Neural cell (in vitro differentiated cells): ENCODE data around the gene ADGRA1. TPM values are rescaled to one million over a fixed set of nuclear protein-coding genes. Genes with fewer than 3 reads are reported as not detected.
"Not testable (repeated sequence)": the region's sequence is repeated elsewhere in the genome, so short reads cannot be mapped to it uniquely, and the experiment has no call there.

Experiments
- H2AFZ ChIP-seq: fragments of 200-600, 300-800 bp; sonication (generic), shearing (Covaris generic); 2 replicates; pipeline ENCODE4 v1.6.0; 2014; ENCODE audit warnings: low read depth, mild to moderate bottlenecking, antibody characterized with exemption, low read length, moderate library complexity
- H3F3A ChIP-seq: fragments of 200-600 bp; shearing (Covaris generic); 2 replicates; pipeline ENCODE4 v1.6.1; 2016; ENCODE audit warnings: mild to moderate bottlenecking, moderate library complexity, mixed read lengths, antibody characterized with exemption, low read length; ENCODE audit not compliant: insufficient read depth, poor library complexity, severe bottlenecking
- H3K27ac ChIP-seq: fragments of 200-600, 300-800 bp; sonication (generic), shearing (Covaris generic); 2 replicates; pipeline ENCODE4 v1.5.1; 2014; ENCODE audit warnings: mild to moderate bottlenecking, low read length, moderate library complexity
- H3K27me3 ChIP-seq: fragments of 300-800, 200-600 bp; sonication (generic), shearing (Covaris generic); 2 replicates; pipeline ENCODE4 v1.6.0; 2014; ENCODE audit warnings: mild to moderate bottlenecking, low read depth, low read length, moderate library complexity; ENCODE audit not compliant: insufficient read depth
- H3K36me3 ChIP-seq: fragments of 300-800, 200-600 bp; sonication (generic), shearing (Covaris generic); 2 replicates; pipeline ENCODE4 v1.5.1; 2014; ENCODE audit warnings: mild to moderate bottlenecking, antibody characterized with exemption, low read length, moderate library complexity; ENCODE audit not compliant: insufficient read depth
- H3K4me2 ChIP-seq: fragments of 300-800, 200-600 bp; sonication (generic), shearing (Covaris generic); 2 replicates; pipeline ENCODE4 v1.6.0; 2014; ENCODE audit warnings: mild to moderate bottlenecking, low read length
- H3K4me3 ChIP-seq: fragments of 300-800, 200-600 bp; sonication (generic), shearing (Covaris generic); 2 replicates; pipeline ENCODE4 v1.5.1; 2014; ENCODE audit warnings: mild to moderate bottlenecking, low read length, moderate library complexity
- H3K79me2 ChIP-seq: fragments of 200-600 bp; shearing (Covaris generic); replicated peaks from 2 replicates; pipeline ENCODE4 v1.6.0; 2014; ENCODE audit warnings: mild to moderate bottlenecking, low read length, moderate library complexity; ENCODE audit not compliant: insufficient read depth
- H3K9ac ChIP-seq: fragments of 300-800, 200-600 bp; sonication (generic), shearing (Covaris generic); 2 replicates; pipeline ENCODE4 v1.6.1; 2016; ENCODE audit warnings: mild to moderate bottlenecking, low read length, mixed read lengths
- H3K9me2 ChIP-seq: fragments of 200-600 bp; shearing (Covaris generic); 2 replicates; pipeline ENCODE4 v1.6.1; 2016; ENCODE audit warnings: mild to moderate bottlenecking, low read length, mixed read lengths; ENCODE audit not compliant: insufficient read depth
- H3K9me3 ChIP-seq: fragments of 200-600, 300-800 bp; sonication (generic), shearing (Covaris generic); 2 replicates; pipeline ENCODE4 v1.6.1; 2016; ENCODE audit warnings: mild to moderate bottlenecking, mixed run types, low read length, moderate library complexity, mixed read lengths
- H4K20me1 ChIP-seq: fragments of 200-600 bp; shearing (Covaris generic); 2 replicates; pipeline ENCODE4 v1.6.1; 2016; ENCODE audit warnings: mild to moderate bottlenecking, mixed run types; ENCODE audit not compliant: insufficient read depth
- CTCF ChIP-seq: fragments of 450-650 bp; IDR thresholded peaks from 2 replicates; pipeline ENCODE4 v1.5.1; 2014; ENCODE audit warnings: antibody characterized with exemption, mild to moderate bottlenecking, moderate library complexity; ENCODE audit not compliant: poor library complexity, severe bottlenecking
- EP300 ChIP-seq: fragments of 450-650 bp; conservative IDR thresholded peaks from 2 replicates; pipeline ENCODE4 v1.6.1; 2014; ENCODE audit warnings: antibody characterized with exemption, mild to moderate bottlenecking, moderate library complexity; ENCODE audit not compliant: poor library complexity, severe bottlenecking
- EZH2 ChIP-seq: fragments of 200-600, 300-800 bp; shearing (Covaris generic), sonication (generic); IDR thresholded peaks from 2 replicates; pipeline ENCODE4 v1.6.1; 2014; ENCODE audit warnings: antibody characterized with exemption, low read length, borderline replicate concordance, mild to moderate bottlenecking; ENCODE audit not compliant: insufficient read depth, poor library complexity, severe bottlenecking
- MXI1 ChIP-seq: fragments of 450-650 bp; conservative IDR thresholded peaks from 2 replicates; pipeline ENCODE4 v1.6.1; 2014; ENCODE audit warnings: antibody characterized with exemption, mild to moderate bottlenecking; ENCODE audit not compliant: poor library complexity, severe bottlenecking
- POLR2AphosphoS5 ChIP-seq: IDR thresholded peaks from 2 replicates; pipeline ENCODE4 v1.6.1; 2012
- RAD21 ChIP-seq: fragments of 450-650 bp; conservative IDR thresholded peaks from 2 replicates; pipeline ENCODE4 v1.6.1; 2014; ENCODE audit warnings: antibody characterized with exemption, mild to moderate bottlenecking, moderate library complexity
- REST ChIP-seq: IDR thresholded peaks from 2 replicates; pipeline ENCODE4 v1.6.1; 2012; ENCODE audit warnings: borderline replicate concordance
- SMC3 ChIP-seq: fragments of 450-650 bp; conservative IDR thresholded peaks from 2 replicates; pipeline ENCODE4 v1.6.1; 2014; ENCODE audit warnings: antibody characterized with exemption, mild to moderate bottlenecking, moderate library complexity; ENCODE audit not compliant: poor library complexity
- TAF1 ChIP-seq: IDR thresholded peaks from 2 replicates; pipeline ENCODE4 v1.6.1; 2012; ENCODE audit warnings: low read depth
- polyA plus RNA-seq: library from polyadenylated mRNA; depleted of rRNA; stranded (reverse); fragments of >200 nt; gene quantifications from 2 replicates; pipeline ENCODE4 v1.2.3, GENCODE V29; 2014

Gene ADGRA1
- polyA plus RNA-seq, 1 donor from 2014 or later = 2.2 TPM

- Histone ChIP-seq H3F3A (no peaks in the 10 kb centered on the region), H4K20me1 (no peaks in the 10 kb centered on the region), H3K27ac (no peak overlapping the region), H3K79me2 (no peaks in the 10 kb centered on the region), H3K36me3 (no peaks in the 10 kb centered on the region), H3K9ac (no peak overlapping the region), H3K9me2 (no peaks in the 10 kb centered on the region), H3K4me3 (no peak overlapping the region), H3K27me3 (no peaks in the 10 kb centered on the region), H3K4me2 (no peak overlapping the region), H2AFZ (no peak overlapping the region), H3K9me3 (peaks cover 8% of the 10 kb centered on the region)
- TF ChIP-seq POLR2AphosphoS5 = no peak
- TF ChIP-seq CTCF = no peak
- no peak for TF ChIP-seq EZH2
Measured at GRCh38 chr10:133150226-133150625, 62.5 kb downstream of the ADGRA1 start.

- H3K27ac ChIP-seq = no peak overlapping the region
Measured at GRCh38 chr10:133150656-133151055, 62.9 kb downstream of the ADGRA1 start.

GRCh38 chr10:133151071-133151470 is 63.3 kb downstream of the ADGRA1 start:
- H3K79me2 ChIP-seq, H4K20me1 ChIP-seq, H3K36me3 ChIP-seq, H3K4me2 ChIP-seq, H3K27ac ChIP-seq, H3F3A ChIP-seq, H3K4me3 ChIP-seq, H3K9me2 ChIP-seq, H2AFZ ChIP-seq, H3K9ac ChIP-seq, H3K27me3 ChIP-seq, H3K9me3 ChIP-seq: not testable (repeated sequence)

More at GRCh38 chr10:133150656-133151055, 62.9 kb downstream of the ADGRA1 start:
- H3K79me2 ChIP-seq = no peaks in the 10 kb centered on the region
- no peak overlapping the region for H3K4me3 ChIP-seq
- no peak overlapping the region for H3K4me2 ChIP-seq
- no peak overlapping the region for H2AFZ ChIP-seq
- H4K20me1 ChIP-seq = no peaks in the 10 kb centered on the region
- TF ChIP-seq SMC3 (no peak), CTCF (no peak), RAD21 (no peak), POLR2AphosphoS5 (no peak), EP300 (no peak), MXI1 (no peak), REST (no peak), EZH2 (no peak), TAF1 (no peak)
- H3F3A ChIP-seq = no peaks in the 10 kb centered on the region
- no peak overlapping the region for H3K9ac ChIP-seq
- no peaks in the 10 kb centered on the region for H3K9me2 ChIP-seq
- no peaks in the 10 kb centered on the region for H3K36me3 ChIP-seq
- H3K27me3 ChIP-seq = no peaks in the 10 kb centered on the region
- peaks cover 8% of the 10 kb centered on the region for H3K9me3 ChIP-seq
